Stimulated activated CD4-positive, alpha-beta T cell treated with anti-CD3 and anti-CD28 coated beads, TNF-alpha, amount 100 ng/mL, for 48 hours (primary cell): ENCODE data around the gene MED28.

ENCODE experiments used
- DNase-seq, 3 donors: peaks; one replicate each; pipeline ENCODE4 v3.0.0-alpha.2; 2020; ENCODE audit warnings: low read depth in 3 of 3

MED28 gene

GRCh38 chr4:17667253-17667652, 52.8 kb downstream of the MED28 start:
- DNase-seq, result no peak

DNA sequence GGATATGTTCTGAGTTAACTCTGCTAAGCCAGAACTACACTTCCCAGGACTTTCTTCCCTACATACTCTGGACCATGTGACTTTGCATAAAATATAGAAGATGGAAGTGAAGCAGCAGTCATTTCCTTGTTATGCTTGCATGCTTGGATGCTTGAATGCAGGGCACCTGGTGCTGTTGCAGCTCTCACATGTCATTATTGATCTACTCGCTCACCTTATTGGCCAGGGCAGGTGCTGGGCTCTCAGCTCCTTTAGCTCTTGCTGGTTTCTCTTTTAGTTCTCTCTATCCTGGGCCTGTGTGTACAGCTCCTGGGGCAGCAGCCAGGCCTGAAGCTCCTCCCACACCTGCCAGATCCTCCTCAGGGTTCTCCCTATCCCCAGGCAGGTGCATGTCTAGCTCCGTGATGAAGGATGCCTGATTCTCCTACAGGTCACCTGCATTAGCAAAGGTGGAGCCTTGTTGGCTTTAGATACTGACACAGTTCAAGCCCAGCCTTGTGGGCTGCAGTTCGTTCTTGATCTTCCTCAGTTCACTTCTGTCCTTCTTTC, 53.3 kb downstream of the MED28 start:
- no peak for DNase-seq

- no peak for DNase-seq
Measured at GRCh38 chr4:17670423-17670822, 56.0 kb downstream of the MED28 start.

DNA sequence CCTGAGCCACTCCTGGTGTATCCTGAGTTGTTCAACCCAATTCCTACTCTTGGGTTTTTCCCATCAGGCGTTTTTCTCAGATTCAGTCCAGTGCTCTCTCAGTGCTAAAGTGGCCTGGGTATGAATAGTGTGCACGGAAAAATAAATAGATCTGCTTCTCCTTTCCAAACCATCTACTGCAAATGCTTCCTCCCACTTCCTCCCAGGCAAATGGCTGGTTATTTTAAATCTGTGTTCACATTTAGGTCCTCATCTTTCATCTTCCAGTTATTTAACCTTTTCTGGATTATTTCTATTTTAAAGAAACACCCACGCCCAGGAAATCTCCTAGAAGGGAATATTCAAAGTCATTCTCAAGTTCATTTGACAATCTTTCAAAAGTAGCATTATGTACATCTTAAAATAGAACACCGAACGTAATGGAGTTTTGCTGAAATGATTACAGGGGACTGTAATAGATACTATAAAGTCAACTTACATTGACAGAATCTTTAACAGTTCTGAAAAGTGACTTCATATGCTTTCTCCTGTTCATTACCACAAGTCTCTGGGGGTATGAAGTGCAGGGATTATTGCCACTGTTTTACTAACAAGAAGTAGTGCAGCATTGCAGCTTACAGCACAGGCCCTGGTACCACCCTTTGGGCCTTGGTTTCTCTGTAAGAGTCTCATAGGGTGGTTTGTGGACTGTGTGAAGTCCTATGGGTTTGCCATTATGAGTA, 66.3 kb downstream of the MED28 start:
- no peak for DNase-seq

- no peak for DNase-seq
Measured at GRCh38 chr4:17681281-17682221, 67.1 kb downstream of the MED28 start.

- no peak for DNase-seq
Measured at GRCh38 chr4:17682222-17682566, 67.8 kb downstream of the MED28 start.
